Stimulated activated naive CD4-positive, alpha-beta T cell treated with Interleukin-2 at 50 U/mL for 16 hours (primary cell): Measurements from ENCODE around the gene ARRDC2.

Experiments used
- DNase-seq: peaks from one replicate; lab custom pipeline; 2025; lab: John Stamatoyannopoulos, UW

Gene ARRDC2

GRCh38 chr19:18058208-18059009, 50.4 kb downstream of the ARRDC2 start:
- DNase-seq: peak; percentile 61

- DNase-seq: no peak
Measured at GRCh38 chr19:18059297-18059696, 51.3 kb downstream of the ARRDC2 start.

GRCh38 chr19:18059902-18060301, 51.9 kb downstream of the ARRDC2 start:
- no peak for DNase-seq

GRCh38 chr19:18060472-18060871, 52.5 kb downstream of the ARRDC2 start:
- DNase-seq: no peak

GRCh38 chr19:18062028-18062427, 54.1 kb downstream of the ARRDC2 start:
- DNase-seq: no peak

- peak; percentile 13 for DNase-seq
Measured at GRCh38 chr19:18063463-18063862, 55.5 kb downstream of the ARRDC2 start.
